ENCODE results near the gene CD5L.

CD5L gene

GRCh38 chr1:157841708-157842107, at the start of gene CD5L:
Gene CD5L, minus strand, starts transcription at chr1:157841808. Its CDS starts 107 bp downstream, at chr1:157841701.
- no peak for DNase-seq (ENCODE audit: low spot score)

GRCh38 chr1:157882580-157882979, 41.0 kb upstream of the CD5L start:
- DNase-seq (ENCODE audit: low spot score), result no peak

GRCh38 chr1:157880621-157881020, 39.0 kb upstream of the CD5L start:
- DNase-seq (ENCODE audit: low spot score), result no peak

- DNase-seq (ENCODE audit: low spot score), result no peak
These were observed 36.5 kb upstream of the CD5L start for GRCh38 chr1:157878059-157878458.

GRCh38 chr1:157870490-157870889, 28.9 kb upstream of the CD5L start:
- no peak for DNase-seq (ENCODE audit: low spot score)

GRCh38 chr1:157868654-157869053, 27.0 kb upstream of the CD5L start:
- no peak for DNase-seq (ENCODE audit: low spot score)

GRCh38 chr1:157862114-157863070, 20.8 kb upstream of the CD5L start:
- no peak for DNase-seq (ENCODE audit: low spot score)

GRCh38 chr1:157856538-157856937, 14.9 kb upstream of the CD5L start:
- DNase-seq (ENCODE audit: low spot score), result no peak

- DNase-seq (ENCODE audit: low spot score), result no peak
These were observed 10.9 kb upstream of the CD5L start for GRCh38 chr1:157852476-157852875.

- DNase-seq (ENCODE audit: low spot score), result no peak
These were observed 7.7 kb upstream of the CD5L start for GRCh38 chr1:157849229-157849875.

- no peak for DNase-seq (ENCODE audit: low spot score)
These were observed 2.7 kb upstream of the CD5L start for GRCh38 chr1:157844089-157844830.

GRCh38 chr1:157842939-157843338, 1.3 kb upstream of the CD5L start:
- DNase-seq (ENCODE audit: low spot score), result no peak

GRCh38 chr1:157838966-157839365, 2.6 kb downstream of the CD5L start:
- no peak for DNase-seq (ENCODE audit: low spot score)

- DNase-seq (ENCODE audit: low spot score), result no peak
These were observed 7.2 kb downstream of the CD5L start for GRCh38 chr1:157834430-157834829.

- DNase-seq (ENCODE audit: low spot score), result no peak
These were observed 8.5 kb downstream of the CD5L start for GRCh38 chr1:157833145-157833544.

GRCh38 chr1:157831968-157832626, 9.5 kb downstream of the CD5L start:
- no peak for DNase-seq (ENCODE audit: low spot score)

GRCh38 chr1:157830887-157831286, 10.7 kb downstream of the CD5L start:
- no peak for DNase-seq (ENCODE audit: low spot score)

- no peak for DNase-seq (ENCODE audit: low spot score)
These were observed 11.9 kb downstream of the CD5L start for GRCh38 chr1:157829711-157830110.

GRCh38 chr1:157829210-157829609, 12.4 kb downstream of the CD5L start:
- no peak for DNase-seq (ENCODE audit: low spot score)

- no peak for DNase-seq (ENCODE audit: low spot score)
These were observed 21.3 kb downstream of the CD5L start for GRCh38 chr1:157820299-157820698.

GRCh38 chr1:157819896-157820295, 21.7 kb downstream of the CD5L start, which contains the start of gene FCRL1:
Gene FCRL1, minus strand, starts transcription at chr1:157820120. Its CDS starts 83 bp downstream, at chr1:157820037.
- no peak for DNase-seq (ENCODE audit: low spot score)

- DNase-seq (ENCODE audit: low spot score), result no peak
These were observed 22.4 kb downstream of the CD5L start for GRCh38 chr1:157819215-157819614.

Data from HuH-7.5 (cell line).